HG03378 (cell line): ENCODE data around the gene C5orf58.

Experiments used
- ATAC-seq: cut with Tn5 transposase; IDR thresholded peaks from one replicate; pipeline ENCODE4 v1.9.1; 2021; ENCODE audit warnings: mild to moderate bottlenecking, moderate library complexity; ENCODE audit not compliant: unreplicated experiment

Gene C5orf58

GRCh38 chr5:170252720-170253350 lies 20.1 kb downstream of the C5orf58 start:
- ATAC-seq, result no peak

- ATAC-seq, result peak; percentile 95
Measured at GRCh38 chr5:170254056-170254455, 21.3 kb downstream of the C5orf58 start.

- no peak for ATAC-seq
Measured at GRCh38 chr5:170256571-170256970, 23.8 kb downstream of the C5orf58 start.

- no peak for ATAC-seq
Measured at GRCh38 chr5:170257370-170257769, 24.6 kb downstream of the C5orf58 start.

- no peak for ATAC-seq
Measured at GRCh38 chr5:170261528-170262043, 28.8 kb downstream of the C5orf58 start.

- no peak for ATAC-seq
Measured at GRCh38 chr5:170262061-170263045, 29.6 kb downstream of the C5orf58 start.

- no peak for ATAC-seq
Measured at GRCh38 chr5:170263906-170264305, 31.1 kb downstream of the C5orf58 start.

GRCh38 chr5:170265522-170265921 lies 32.7 kb downstream of the C5orf58 start:
- ATAC-seq, result no peak

GRCh38 chr5:170266570-170267381 lies 34.0 kb downstream of the C5orf58 start:
- ATAC-seq, result no peak

GRCh38 chr5:170267431-170268152 lies 34.8 kb downstream of the C5orf58 start:
- ATAC-seq, result peak; percentile 78

- ATAC-seq, result no peak
Measured at GRCh38 chr5:170268153-170268689, 35.4 kb downstream of the C5orf58 start.

- no peak for ATAC-seq
Measured at GRCh38 chr5:170268884-170269283, 36.1 kb downstream of the C5orf58 start.

GRCh38 chr5:170269579-170269978 lies 36.8 kb downstream of the C5orf58 start:
- no peak for ATAC-seq

- ATAC-seq, result no peak
Measured at GRCh38 chr5:170270293-170271069, 37.7 kb downstream of the C5orf58 start.

GRCh38 chr5:170273968-170274710 lies 41.4 kb downstream of the C5orf58 start:
- no peak for ATAC-seq

- ATAC-seq, result no peak
Measured at GRCh38 chr5:170275376-170275994, 42.7 kb downstream of the C5orf58 start.

GRCh38 chr5:170276140-170276539 lies 43.4 kb downstream of the C5orf58 start:
- no peak for ATAC-seq

- no peak for ATAC-seq
Measured at GRCh38 chr5:170277867-170278281, 45.1 kb downstream of the C5orf58 start.
